HUES48 (cell line): ENCODE data around the gene GTF2F2.

Experiments used
- H3K27ac ChIP-seq: one replicate; pipeline ENCODE4 v1.7.0; 2013; ENCODE audit warnings: low read depth, low read length, inconsistent platforms
- H3K27me3 ChIP-seq: 2 replicates; pipeline ENCODE4 v1.6.1; 2013; ENCODE audit warnings: mild to moderate bottlenecking, low read length; ENCODE audit not compliant: control insufficient read depth, insufficient read depth
- H3K36me3 ChIP-seq: 2 replicates; pipeline ENCODE4 v1.6.1; 2013; ENCODE audit warnings: low read length; ENCODE audit not compliant: control insufficient read depth, insufficient read depth
- H3K4me1 ChIP-seq: 2 replicates; pipeline ENCODE4 v1.6.1; 2013; ENCODE audit warnings: mild to moderate bottlenecking, low read length; ENCODE audit not compliant: control insufficient read depth, insufficient read depth
- H3K4me3 ChIP-seq: 2 replicates; pipeline ENCODE4 v1.5.1; 2013; ENCODE audit warnings: mild to moderate bottlenecking, low read depth, low read length
- H3K9ac ChIP-seq: 2 replicates; pipeline ENCODE4 v1.6.1; 2013; ENCODE audit warnings: mild to moderate bottlenecking, low read depth, low read length, moderate library complexity
- H3K9me3 ChIP-seq: 2 replicates; pipeline ENCODE4 v1.6.1; 2013; ENCODE audit warnings: low read length; ENCODE audit not compliant: control insufficient read depth, insufficient read depth

Gene GTF2F2

DNA sequence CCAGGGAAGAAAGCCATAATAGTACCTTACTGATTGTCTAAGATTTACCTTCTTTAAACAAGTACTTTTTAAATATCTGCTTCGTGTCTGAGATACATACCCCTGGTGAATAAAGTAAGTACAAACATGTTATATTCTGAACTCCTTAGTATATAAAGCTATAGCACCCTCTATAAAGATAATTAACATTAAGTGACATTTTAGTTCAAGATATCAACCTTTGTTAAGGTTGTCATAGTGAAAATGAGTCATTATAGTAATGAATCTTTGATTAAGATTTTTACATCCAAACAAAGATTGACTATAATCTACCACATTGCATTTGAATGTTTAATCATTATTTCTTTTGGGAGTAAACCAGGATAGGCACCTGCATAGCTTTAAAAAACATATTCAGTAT lies 135.9 kb downstream of the GTF2F2 start:
- no peaks in the 10 kb centered on the region for H3K4me1 ChIP-seq
- H3K27ac ChIP-seq = no peak overlapping the region
- H3K4me3 ChIP-seq = no peak overlapping the region

GRCh38 chr13:45257638-45258333 lies 137.5 kb downstream of the GTF2F2 start:
- no peak overlapping the region for H3K27ac ChIP-seq
- no peak overlapping the region for H3K9ac ChIP-seq

More for the DNA sequence above, 135.9 kb downstream of the GTF2F2 start:
- H3K9ac ChIP-seq = no peak overlapping the region
- H3K9me3 ChIP-seq = no peaks in the 10 kb centered on the region
- H3K36me3 ChIP-seq = peaks cover 15% of the 10 kb centered on the region
- no peaks in the 10 kb centered on the region for H3K27me3 ChIP-seq

DNA sequence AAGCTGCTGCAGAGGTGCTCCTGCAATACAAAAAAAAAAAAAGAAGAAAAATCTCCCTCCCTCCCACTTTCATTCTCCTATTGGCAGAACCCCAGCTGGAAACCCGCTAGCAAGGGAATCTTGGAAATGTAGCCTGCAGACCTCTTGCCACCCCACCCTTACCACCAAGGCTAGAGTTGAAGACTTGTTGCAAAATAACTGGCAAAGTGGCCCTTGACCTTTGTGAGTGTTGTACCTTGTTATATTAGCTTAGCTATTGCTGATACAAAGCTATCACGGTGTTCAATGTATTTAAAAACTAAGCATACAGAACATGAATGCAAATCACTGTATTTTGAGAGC lies 138.0 kb downstream of the GTF2F2 start:
- Histone ChIP-seq H3K9ac (no peak overlapping the region), H3K4me3 (no peak overlapping the region), H3K36me3 (peaks cover 6% of the 10 kb centered on the region), H3K9me3 (no peaks in the 10 kb centered on the region), H3K27me3 (no peaks in the 10 kb centered on the region), H3K4me1 (no peaks in the 10 kb centered on the region), H3K27ac (no peak overlapping the region)

More at GRCh38 chr13:45257638-45258333, 137.5 kb downstream of the GTF2F2 start:
- Histone ChIP-seq H3K9me3 (no peaks in the 10 kb centered on the region), H3K27me3 (no peaks in the 10 kb centered on the region), H3K4me3 (no peak overlapping the region), H3K36me3 (peaks cover 11% of the 10 kb centered on the region), H3K4me1 (no peaks in the 10 kb centered on the region)

GRCh38 chr13:45267215-45267614 lies 146.9 kb downstream of the GTF2F2 start:
- H3K27ac ChIP-seq = no peak overlapping the region
- H3K36me3 ChIP-seq = peaks cover 9% of the 10 kb centered on the region; the same call in 1 of the 2 replicates
- no peaks in the 10 kb centered on the region for H3K27me3 ChIP-seq

DNA sequence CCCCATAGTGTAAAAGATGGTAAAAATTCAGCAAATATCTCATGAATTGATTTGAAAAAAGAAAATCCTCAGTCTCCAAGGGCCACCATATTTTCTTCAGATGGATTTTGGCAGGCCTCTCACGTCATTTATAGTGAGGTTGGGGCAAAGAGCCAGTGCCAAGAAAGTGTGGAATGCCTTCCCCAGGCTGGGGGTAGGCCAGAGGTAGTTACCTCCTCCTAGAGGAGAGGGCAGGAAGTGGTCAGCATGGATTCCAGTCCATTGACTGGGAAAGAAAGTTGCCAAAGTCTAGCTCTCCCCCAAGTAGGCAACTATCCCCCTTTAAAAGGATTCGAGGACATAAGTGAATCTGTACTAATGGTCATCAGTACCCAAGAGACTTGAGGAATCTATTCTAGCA lies 148.9 kb downstream of the GTF2F2 start:
- peaks cover 9% of the 10 kb centered on the region; the same call in 1 of the 2 replicates for H3K36me3 ChIP-seq

More at GRCh38 chr13:45267215-45267614, 146.9 kb downstream of the GTF2F2 start:
- no peak overlapping the region for H3K4me3 ChIP-seq
- no peaks in the 10 kb centered on the region for H3K9me3 ChIP-seq
- H3K4me1 ChIP-seq = peaks cover 21% of the 10 kb centered on the region
- H3K9ac ChIP-seq = no peak overlapping the region

DNA sequence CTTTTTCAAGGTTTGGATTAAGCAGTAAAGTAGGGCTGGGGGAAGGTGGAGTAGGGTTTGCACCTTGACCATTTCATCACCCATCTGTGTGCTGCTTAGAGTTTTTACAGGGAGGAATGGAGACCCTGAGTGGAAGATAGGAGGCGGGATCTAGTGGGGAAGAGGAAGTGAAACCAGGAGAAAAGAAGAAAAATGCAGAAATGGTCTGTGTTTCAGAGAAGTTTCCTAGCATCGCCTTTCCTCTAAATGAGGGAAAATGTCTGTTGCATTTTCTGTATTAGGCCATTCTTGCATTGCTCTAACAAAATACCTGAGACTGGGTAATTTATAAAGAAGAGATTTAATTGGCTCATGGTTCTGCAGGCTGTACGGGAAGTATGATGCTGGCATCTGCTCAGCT lies 156.6 kb downstream of the GTF2F2 start:
- no peaks in the 10 kb centered on the region for H3K36me3 ChIP-seq
- H3K4me1 ChIP-seq = no peaks in the 10 kb centered on the region
- no peaks in the 10 kb centered on the region for H3K9me3 ChIP-seq
- no peak overlapping the region for H3K4me3 ChIP-seq
- H3K9ac ChIP-seq = no peak overlapping the region
- H3K27ac ChIP-seq = no peak overlapping the region
- no peaks in the 10 kb centered on the region for H3K27me3 ChIP-seq

More for the DNA sequence above, 148.9 kb downstream of the GTF2F2 start:
- Histone ChIP-seq H3K9me3 (no peaks in the 10 kb centered on the region), H3K9ac (no peak overlapping the region), H3K27ac (no peak overlapping the region), H3K4me3 (no peak overlapping the region), H3K4me1 (peaks cover 21% of the 10 kb centered on the region), H3K27me3 (no peaks in the 10 kb centered on the region)

DNA sequence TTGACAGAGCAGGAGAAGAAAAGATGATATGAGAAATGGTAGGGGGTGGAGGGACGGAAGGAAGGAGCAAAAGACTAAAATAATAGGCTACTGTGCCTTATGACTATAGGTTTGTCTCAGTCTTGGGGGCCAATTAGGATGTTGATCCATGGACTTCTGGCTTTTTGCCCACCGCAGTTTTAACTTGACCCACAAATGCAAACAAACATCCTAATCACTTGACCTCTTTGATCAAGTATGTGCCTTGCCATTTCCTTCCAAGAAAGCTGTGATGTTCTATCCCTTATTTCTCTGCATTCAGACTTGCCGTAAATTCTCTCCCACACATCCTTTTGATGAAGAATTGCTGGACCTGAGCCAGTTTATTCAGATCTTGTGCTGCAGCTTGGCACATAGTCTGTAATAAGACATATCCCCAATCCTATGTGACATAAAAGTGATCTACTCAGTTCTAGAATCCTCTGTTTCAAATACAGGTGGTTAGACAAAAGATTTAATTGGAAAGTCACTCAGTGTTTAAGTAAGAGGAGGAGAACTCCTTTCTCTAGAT lies 157.9 kb downstream of the GTF2F2 start:
- H3K4me1 ChIP-seq = no peaks in the 10 kb centered on the region
- H3K9me3 ChIP-seq = no peaks in the 10 kb centered on the region
- H3K9ac ChIP-seq = no peak overlapping the region
- no peaks in the 10 kb centered on the region for H3K36me3 ChIP-seq
- no peak overlapping the region for H3K27ac ChIP-seq
- no peak overlapping the region for H3K4me3 ChIP-seq
- no peaks in the 10 kb centered on the region for H3K27me3 ChIP-seq

GRCh38 chr13:45280011-45280410 lies 159.7 kb downstream of the GTF2F2 start:
- Histone ChIP-seq H3K4me3 (no peak overlapping the region), H3K27me3 (no peaks in the 10 kb centered on the region), H3K36me3 (peaks cover 14% of the 10 kb centered on the region; the same call in 1 of the 2 replicates), H3K9me3 (no peaks in the 10 kb centered on the region), H3K27ac (no peak overlapping the region), H3K4me1 (no peaks in the 10 kb centered on the region), H3K9ac (no peak overlapping the region)

DNA sequence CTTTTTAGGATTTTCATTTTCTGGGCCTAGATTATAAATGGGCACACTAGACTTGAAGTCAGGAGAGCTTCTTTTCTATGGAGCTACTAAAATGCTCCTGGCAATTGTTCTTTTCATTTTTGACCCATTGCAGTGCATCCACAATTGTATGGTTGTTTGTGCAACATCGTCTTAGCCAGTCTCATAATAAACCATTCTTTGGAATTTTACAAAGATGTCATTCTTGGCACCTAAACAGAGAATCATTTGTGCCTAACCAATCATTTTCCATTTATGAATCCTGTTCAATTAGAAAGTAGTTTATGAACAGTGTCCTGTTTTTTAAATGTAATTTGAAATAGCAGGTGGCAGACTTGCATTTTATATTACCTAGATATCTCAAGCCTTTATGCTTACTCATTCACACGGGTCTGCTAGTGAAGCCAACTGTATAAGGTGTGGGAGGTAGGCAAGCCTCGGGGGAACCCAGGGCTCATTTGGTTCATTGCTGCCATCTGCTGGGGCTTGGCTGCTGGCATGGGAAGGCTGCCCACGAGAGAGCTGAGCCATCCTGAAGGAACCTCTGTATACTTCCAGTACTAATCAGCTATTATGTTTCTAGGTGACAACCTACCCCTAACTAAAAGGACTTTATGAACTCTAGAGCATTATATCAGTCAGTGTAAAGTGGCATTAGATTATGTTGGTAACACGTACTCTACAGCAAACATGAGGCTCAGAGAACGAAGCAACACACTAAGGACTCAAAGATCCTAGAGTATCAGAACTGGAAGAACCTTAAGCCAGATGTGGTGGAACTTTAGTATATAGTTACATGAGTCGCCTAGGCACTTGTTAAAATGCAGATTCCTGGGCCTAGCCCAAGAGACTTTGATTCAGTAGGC lies 160.7 kb downstream of the GTF2F2 start:
- H3K9me3 ChIP-seq = no peaks in the 10 kb centered on the region
- no peaks in the 10 kb centered on the region for H3K4me1 ChIP-seq
- H3K27me3 ChIP-seq = no peaks in the 10 kb centered on the region
- no peak overlapping the region for H3K4me3 ChIP-seq
- no peak overlapping the region for H3K27ac ChIP-seq
- H3K36me3 ChIP-seq = peaks cover 17% of the 10 kb centered on the region; the same call in 1 of the 2 replicates
- no peak overlapping the region for H3K9ac ChIP-seq

DNA sequence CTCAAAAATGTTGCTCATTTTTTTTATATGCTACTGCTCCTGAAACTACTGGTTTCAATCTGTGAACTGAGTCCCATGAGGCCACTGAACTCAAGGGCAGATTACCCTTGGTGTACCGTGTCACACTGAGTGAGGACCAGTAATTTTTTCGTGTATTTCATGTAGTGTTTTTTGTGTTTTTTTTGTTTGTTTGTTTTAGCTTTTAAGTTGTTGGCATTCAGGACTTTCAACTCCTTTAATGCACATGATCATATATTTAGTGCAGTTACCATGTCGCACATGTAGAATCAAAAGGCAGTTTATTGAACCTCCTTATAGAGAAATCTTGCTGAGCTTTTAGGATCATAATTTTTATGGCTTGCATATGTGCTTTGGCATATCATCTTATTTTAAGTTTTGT lies 162.7 kb downstream of the GTF2F2 start:
- H3K9me3 ChIP-seq = no peaks in the 10 kb centered on the region
- no peak overlapping the region for H3K27ac ChIP-seq
- no peaks in the 10 kb centered on the region for H3K4me1 ChIP-seq
- H3K36me3 ChIP-seq = peaks cover 24% of the 10 kb centered on the region
- no peak overlapping the region for H3K4me3 ChIP-seq
- H3K27me3 ChIP-seq = no peaks in the 10 kb centered on the region
- no peak overlapping the region for H3K9ac ChIP-seq
